ENCODE data around the gene FAM187B. TPM values are rescaled to one million over a fixed set of nuclear protein-coding genes. Genes with fewer than 3 reads are reported as not detected.

The FAM187B gene
- total RNA-seq, 1 donor from 2014 or later, result not detected

GRCh38 chr19:35264268-35265125 is 36.0 kb upstream of the FAM187B start:
- peaks cover 7% of the 10 kb centered on the region for H3K36me3 Mint-ChIP-seq
- peak overlapping the region; percentile 17 for H3K27ac Mint-ChIP-seq
- H3K27me3 Mint-ChIP-seq (ENCODE audit: low read depth), result no peaks in the 10 kb centered on the region
- no peak overlapping the region for H3K4me3 Mint-ChIP-seq
- H3K4me1 Mint-ChIP-seq, result peaks cover 14% of the 10 kb centered on the region
- no peak for TF ChIP-seq CTCF (IDR thresholded peaks at IDR 0.05; ENCODE audit: unreplicated experiment)
- DNase-seq (ENCODE audit: low spot score in 2 of 2, unreplicated experiment in 2 of 2), result no peak
- no peaks in the 10 kb centered on the region for H3K9me3 Mint-ChIP-seq

GRCh38 chr19:35262101-35262761 is 33.7 kb upstream of the FAM187B start:
- no peak overlapping the region for H3K27ac Mint-ChIP-seq
- H3K9me3 Mint-ChIP-seq, result no peaks in the 10 kb centered on the region

GRCh38 chr19:35261356-35262100 is 33.0 kb upstream of the FAM187B start:
- no peak overlapping the region for H3K27ac Mint-ChIP-seq

More at GRCh38 chr19:35262101-35262761, 33.7 kb upstream of the FAM187B start:
- no peak overlapping the region for H3K4me3 Mint-ChIP-seq
- H3K36me3 Mint-ChIP-seq, result peaks cover 7% of the 10 kb centered on the region
- H3K4me1 Mint-ChIP-seq, result peaks cover 20% of the 10 kb centered on the region
- peak in 1 of 2 experiments; percentile 33 for DNase-seq (ENCODE audit: low spot score in 2 of 2, unreplicated experiment in 2 of 2)
- no peak for TF ChIP-seq CTCF (IDR thresholded peaks at IDR 0.05; ENCODE audit: unreplicated experiment)
- no peaks in the 10 kb centered on the region for H3K27me3 Mint-ChIP-seq (ENCODE audit: low read depth)

GRCh38 chr19:35260694-35261304 is 32.3 kb upstream of the FAM187B start:
- no peak for DNase-seq (ENCODE audit: low spot score in 2 of 2, unreplicated experiment in 2 of 2)
- Mint-ChIP-seq H3K4me1 (peaks cover 23% of the 10 kb centered on the region), H3K27me3 (ENCODE audit: low read depth) (no peaks in the 10 kb centered on the region), H3K27ac (no peak overlapping the region), H3K9me3 (no peaks in the 10 kb centered on the region), H3K4me3 (no peak overlapping the region), H3K36me3 (peaks cover 7% of the 10 kb centered on the region)
- no peak for TF ChIP-seq CTCF (IDR thresholded peaks at IDR 0.05; ENCODE audit: unreplicated experiment)

More at GRCh38 chr19:35261356-35262100, 33.0 kb upstream of the FAM187B start:
- no peaks in the 10 kb centered on the region for H3K9me3 Mint-ChIP-seq
- peak in 1 of 2 experiments; percentile 36 for DNase-seq (ENCODE audit: low spot score in 2 of 2, unreplicated experiment in 2 of 2)
- no peak overlapping the region for H3K4me3 Mint-ChIP-seq
- TF ChIP-seq CTCF (IDR thresholded peaks at IDR 0.05; ENCODE audit: unreplicated experiment), result no peak
- H3K27me3 Mint-ChIP-seq (ENCODE audit: low read depth), result no peaks in the 10 kb centered on the region
- H3K4me1 Mint-ChIP-seq, result peaks cover 23% of the 10 kb centered on the region
- peaks cover 7% of the 10 kb centered on the region for H3K36me3 Mint-ChIP-seq

GRCh38 chr19:35257113-35257461 is 28.5 kb upstream of the FAM187B start:
- H3K27ac Mint-ChIP-seq, result peak overlapping the region; percentile 64
- peaks cover 12% of the 10 kb centered on the region for H3K4me1 Mint-ChIP-seq
- peaks cover 21% of the 10 kb centered on the region for H3K36me3 Mint-ChIP-seq
- DNase-seq (ENCODE audit: low spot score in 2 of 2, unreplicated experiment in 2 of 2), result peak in 1 of 2 experiments; percentile 34
- TF ChIP-seq CTCF (IDR thresholded peaks at IDR 0.05; ENCODE audit: unreplicated experiment), result no peak
- no peaks in the 10 kb centered on the region for H3K9me3 Mint-ChIP-seq
- H3K27me3 Mint-ChIP-seq (ENCODE audit: low read depth), result no peaks in the 10 kb centered on the region
- no peak overlapping the region for H3K4me3 Mint-ChIP-seq
